WTC11 (cell line): Measurements from ENCODE around the gene SHC2.

Experiments
- ATF2 ChIP-seq: sonication (generic); formaldehyde crosslinking; IDR thresholded peaks from 2 replicates; pipeline ENCODE4 v1.8.1; 2022; ENCODE audit warnings: low read depth, missing genetic modification reagents, borderline replicate concordance
- CREM ChIP-seq: sonication (generic); formaldehyde crosslinking; IDR thresholded peaks from 2 replicates; pipeline ENCODE4 v1.8.1; 2022; ENCODE audit warnings: mild to moderate bottlenecking, missing genetic modification reagents, moderate library complexity
- CTCF ChIP-seq: fragments of 200-600 bp; IDR thresholded peaks from 2 replicates; pipeline ENCODE4 v1.8.0; 2022; ENCODE audit warnings: antibody characterized with exemption
- E2F4 ChIP-seq: sonication (generic); formaldehyde crosslinking; IDR thresholded peaks from 2 replicates; pipeline ENCODE4 v1.8.1; 2022; ENCODE audit warnings: low read depth, mild to moderate bottlenecking, moderate library complexity, missing genetic modification reagents, borderline replicate concordance
- JUN ChIP-seq: sonication (generic); formaldehyde crosslinking; IDR thresholded peaks from 2 replicates; pipeline ENCODE4 v1.8.0; 2023; ENCODE audit warnings: mild to moderate bottlenecking, missing genetic modification reagents
- SP1 ChIP-seq: sonication (generic); formaldehyde crosslinking; conservative IDR thresholded peaks from 2 replicates; pipeline ENCODE4 v1.8.1; 2022; ENCODE audit warnings: missing genetic modification reagents
- ZBTB21 ChIP-seq: sonication (generic); formaldehyde crosslinking; IDR thresholded peaks from 2 replicates; pipeline ENCODE4 v1.8.1; 2023; ENCODE audit warnings: mild to moderate bottlenecking, missing genetic modification reagents, borderline replicate concordance
- ZBTB43 ChIP-seq: sonication (generic); formaldehyde crosslinking; IDR thresholded peaks from 2 replicates; pipeline ENCODE4 v1.8.1; 2023; ENCODE audit warnings: mild to moderate bottlenecking, missing genetic modification reagents
- ZNF281 ChIP-seq: sonication (generic); formaldehyde crosslinking; IDR thresholded peaks from 2 replicates; pipeline ENCODE4 v1.8.0; 2023; ENCODE audit warnings: mild to moderate bottlenecking, missing genetic modification reagents

- TF ChIP-seq CTCF (no peak), ATF2 (CRISPR knock-in tag) (no peak), CREM (CRISPR knock-in tag) (no peak), ZBTB21 (CRISPR knock-in tag) (no peak), ZNF281 (CRISPR knock-in tag) (no peak), ZBTB43 (no peak), SP1 (peak; percentile 47; the same call in 1 of the 2 replicates), E2F4 (CRISPR knock-in tag) (no peak), JUN (CRISPR knock-in tag) (no peak)
These were observed 51.8 kb downstream of the SHC2 start, which contains the start of gene C2CD4C for GRCh38 chr19:408902-409515.
